Measurements from ENCODE around the gene CYP8B1. TPM values are rescaled to one million over a fixed set of nuclear protein-coding genes. Genes with fewer than 3 reads are reported as not detected.
A peak's percentile ranks its signal among the peaks of the same experiment; 100 is the strongest.

CYP8B1 gene
- total and polyA plus RNA-seq, 11 donors: 0.14 TPM; not detected in 10

DNA sequence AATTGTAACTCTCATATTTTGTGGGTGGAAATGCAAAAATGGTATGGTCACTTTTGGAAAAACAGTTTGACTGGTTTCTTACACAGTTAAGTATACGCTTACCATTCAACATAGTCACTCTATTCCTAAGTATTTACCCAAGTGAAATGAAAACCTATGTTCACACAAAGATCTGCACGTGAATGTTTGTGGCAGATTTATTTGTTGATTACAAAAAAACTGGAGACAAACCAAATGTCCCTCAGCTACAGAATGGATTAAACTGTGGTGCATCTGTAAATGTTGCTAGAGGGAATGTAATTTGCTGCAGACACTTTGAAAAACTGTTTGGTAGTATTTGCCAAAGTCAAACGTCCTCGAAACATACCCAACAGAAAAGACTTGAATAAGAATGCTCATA lies 37.1 kb downstream of the CYP8B1 start:
- Histone ChIP-seq H3K9me3 (no peaks in the 10 kb centered on the region), H3K4me3 (no peak overlapping the region), H3K36me3 (no peaks in the 10 kb centered on the region), H3K4me1 (peaks cover 0 to 16% (median 5%) of the 10 kb centered on the region in 12 donors), H3K27me3 (no peaks in the 10 kb centered on the region), H3K27ac (no peak overlapping the region)
- intact Hi-C loops (cut with DNase I): loop anchor here in 7 of 10 donors (2.0 to 5.0 kb wide), 5 partner anchors 42 to 58 kb away; no protein-coding TSS in a partner anchor
- 84 to 86% (median 84%) methylated on average over 4 of the region's 4 CpGs for WGBS, 4 donors
- ATAC-seq (no peak), DNase-seq (no peak)
- TF ChIP-seq POLR2A (IDR thresholded peaks at IDR 0.05): no peak
- TF ChIP-seq, protein P1, sequence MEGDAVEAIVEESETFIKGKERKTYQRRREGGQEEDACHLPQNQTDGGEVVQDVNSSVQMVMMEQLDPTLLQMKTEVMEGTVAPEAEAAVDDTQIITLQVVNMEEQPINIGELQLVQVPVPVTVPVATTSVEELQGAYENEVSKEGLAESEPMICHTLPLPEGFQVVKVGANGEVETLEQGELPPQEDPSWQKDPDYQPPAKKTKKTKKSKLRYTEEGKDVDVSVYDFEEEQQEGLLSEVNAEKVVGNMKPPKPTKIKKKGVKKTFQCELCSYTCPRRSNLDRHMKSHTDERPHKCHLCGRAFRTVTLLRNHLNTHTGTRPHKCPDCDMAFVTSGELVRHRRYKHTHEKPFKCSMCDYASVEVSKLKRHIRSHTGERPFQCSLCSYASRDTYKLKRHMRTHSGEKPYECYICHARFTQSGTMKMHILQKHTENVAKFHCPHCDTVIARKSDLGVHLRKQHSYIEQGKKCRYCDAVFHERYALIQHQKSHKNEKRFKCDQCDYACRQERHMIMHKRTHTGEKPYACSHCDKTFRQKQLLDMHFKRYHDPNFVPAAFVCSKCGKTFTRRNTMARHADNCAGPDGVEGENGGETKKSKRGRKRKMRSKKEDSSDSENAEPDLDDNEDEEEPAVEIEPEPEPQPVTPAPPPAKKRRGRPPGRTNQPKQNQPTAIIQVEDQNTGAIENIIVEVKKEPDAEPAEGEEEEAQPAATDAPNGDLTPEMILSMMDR (IDR thresholded peaks at IDR 0.05): no peak

DNA sequence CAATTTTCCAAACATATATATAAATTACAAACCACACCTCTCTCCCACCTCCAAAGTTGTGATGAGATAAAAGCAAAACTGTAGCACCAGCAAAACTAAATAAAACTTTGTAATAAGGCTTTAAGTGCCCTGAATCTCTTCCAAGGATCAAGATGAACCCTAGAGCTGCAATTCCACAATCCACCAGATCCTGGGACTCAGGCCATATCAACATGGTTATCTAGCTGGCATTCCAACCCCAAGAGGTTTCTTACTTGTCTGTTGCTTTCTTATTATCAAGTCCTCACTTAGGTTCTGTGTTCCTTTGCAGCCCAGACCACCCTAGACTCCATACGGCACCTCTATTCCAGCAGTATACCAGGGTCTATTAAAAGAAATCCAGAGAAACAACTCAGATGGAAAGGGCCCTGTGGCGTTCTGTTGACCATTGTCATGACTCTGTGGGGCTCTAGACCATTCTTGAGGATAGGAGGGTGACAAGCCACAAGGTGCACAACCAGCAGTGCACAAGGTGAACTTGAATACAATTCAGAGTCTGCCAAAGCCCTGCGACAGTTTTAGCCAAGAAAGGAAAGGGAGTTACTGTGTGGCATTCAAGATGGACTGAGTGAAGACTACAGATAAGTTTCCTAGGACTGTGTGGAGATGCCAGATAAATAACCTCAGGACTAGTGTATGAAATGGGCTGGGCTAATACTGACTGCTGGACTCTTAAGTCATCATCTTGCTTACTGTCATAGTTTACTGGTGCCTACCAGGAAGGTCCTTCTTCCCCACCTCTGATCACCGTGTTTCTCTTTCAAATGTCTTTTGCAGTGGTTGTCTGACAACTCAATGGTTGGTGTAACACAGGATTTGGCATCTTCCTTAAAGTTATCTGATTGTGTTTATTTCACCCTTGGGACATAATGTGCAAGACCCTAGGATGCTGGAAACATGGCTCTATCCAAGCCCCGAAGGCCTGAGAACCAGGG lies 39.2 kb downstream of the CYP8B1 start:
- peak in 1 of 4 donors; percentile 18 for ATAC-seq
- intact Hi-C loops (cut with DNase I): loop anchor here in 5 of 10 donors (2.0 to 5.0 kb wide), 3 partner anchors 46 to 54 kb away; no protein-coding TSS in a partner anchor

DNA sequence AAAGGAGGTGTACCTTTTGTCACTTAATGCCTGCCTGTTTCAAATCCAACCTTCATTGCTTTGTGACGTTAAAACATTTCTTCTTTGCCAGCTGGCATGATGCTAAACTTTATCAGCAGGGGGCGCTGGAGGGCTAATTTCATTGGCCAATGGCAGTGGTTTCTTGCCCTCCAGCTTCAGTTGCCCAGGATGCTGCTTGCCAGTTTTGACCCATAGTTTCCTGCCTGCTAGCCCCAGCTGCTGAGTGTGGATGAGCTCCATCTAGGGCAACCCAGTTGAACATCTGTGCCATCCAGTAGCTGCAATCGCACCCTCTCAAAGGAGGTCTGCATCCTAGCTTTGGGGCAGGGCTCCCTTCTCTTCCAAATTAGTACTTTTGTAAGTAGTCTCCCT lies 44.4 kb downstream of the CYP8B1 start:
- Histone ChIP-seq H3K27me3 (no peaks in the 10 kb centered on the region), H3K4me1 (peaks cover 0 to 8% (median 0%) of the 10 kb centered on the region in 12 donors), H3K9me3 (no peaks in the 10 kb centered on the region), H3K27ac (no peak overlapping the region), H3K4me3 (no peak overlapping the region), H3K36me3 (no peaks in the 10 kb centered on the region)
- WGBS, 4 donors: 21 to 23% (median 21%) methylated on average over 3 of the region's 3 CpGs
- DNase-seq: peak; percentile 53 to 74 (median 63)
- TF ChIP-seq, protein P1 (IDR thresholded peaks at IDR 0.05): peak; percentile 62 to 83 (median 73)
- no peak for TF ChIP-seq POLR2A (IDR thresholded peaks at IDR 0.05)
- ATAC-seq: peak; percentile 29 to 66 (median 57)
- intact Hi-C loops (cut with DNase I): loop anchor here in 9 of 10 donors (1.0 to 5.0 kb wide), 5 partner anchors 49 to 51 kb away; no protein-coding TSS in a partner anchor

More for the DNA sequence above, 39.2 kb downstream of the CYP8B1 start:
- TF ChIP-seq POLR2A (IDR thresholded peaks at IDR 0.05): no peak
- TF ChIP-seq, protein P1 (IDR thresholded peaks at IDR 0.05): no peak
- WGBS, 4 donors: 75 to 83% (median 79%) methylated on average over 5 of the region's 5 CpGs
- no peaks in the 10 kb centered on the region for H3K9me3 ChIP-seq
- no peaks in the 10 kb centered on the region for H3K27me3 ChIP-seq
- H3K36me3 ChIP-seq: no peaks in the 10 kb centered on the region
- peaks cover 0 to 7% (median under 1%) of the 10 kb centered on the region in 12 donors for H3K4me1 ChIP-seq
- no peak overlapping the region for H3K27ac ChIP-seq
- DNase-seq: no peak
- H3K4me3 ChIP-seq: no peak overlapping the region
